ENCODE results near the gene CHST11. TPM values are rescaled to one million over a fixed set of nuclear protein-coding genes. Genes with fewer than 3 reads are reported as not detected.

CHST11 gene
- total RNA-seq, 2 donors from 2014 or later: 2.9 to 4.9 TPM

- Histone ChIP-seq H3K4me3 (no peak overlapping the region), H3K9ac (ENCODE audit: low read depth in 2 of 2, low read length in 2 of 2) (no peak overlapping the region), H3K9me3 (no peaks in the 10 kb centered on the region), H3K27me3 (no peaks in the 10 kb centered on the region), H3K36me3 (no peaks in the 10 kb centered on the region), H3K4me1 (no peaks in the 10 kb centered on the region), H3K27ac (no peak overlapping the region)
- DNase-seq: no peak
- intact Hi-C loops (cut with DNase I): no loop called here
- no peak for TF ChIP-seq CTCF (IDR thresholded peaks at IDR 0.05)
These were observed 325.5 kb downstream of the CHST11 start for GRCh38 chr12:104782296-104782695.

- no peak overlapping the region for H3K9ac ChIP-seq (ENCODE audit: low read depth in 2 of 2, low read length in 2 of 2)
- DNase-seq: no peak
- no peak overlapping the region for H3K27ac ChIP-seq
- TF ChIP-seq CTCF (IDR thresholded peaks at IDR 0.05): no peak
- no peaks in the 10 kb centered on the region for H3K36me3 ChIP-seq
- intact Hi-C loops (cut with DNase I): no loop called here
- H3K4me3 ChIP-seq: no peak overlapping the region
- H3K4me1 ChIP-seq: no peaks in the 10 kb centered on the region
- H3K9me3 ChIP-seq: no peaks in the 10 kb centered on the region
- no peaks in the 10 kb centered on the region for H3K27me3 ChIP-seq
These were observed 327.8 kb downstream of the CHST11 start for GRCh38 chr12:104784592-104784991.

GRCh38 chr12:104785886-104786285 lies 329.1 kb downstream of the CHST11 start:
- no peak overlapping the region for H3K27ac ChIP-seq
- H3K27me3 ChIP-seq: no peaks in the 10 kb centered on the region
- no peak for TF ChIP-seq CTCF (IDR thresholded peaks at IDR 0.05)
- no peaks in the 10 kb centered on the region for H3K36me3 ChIP-seq
- H3K9me3 ChIP-seq: no peaks in the 10 kb centered on the region
- intact Hi-C loops (cut with DNase I): no loop called here
- H3K9ac ChIP-seq (ENCODE audit: low read depth in 2 of 2, low read length in 2 of 2): no peak overlapping the region
- no peak for DNase-seq
- H3K4me3 ChIP-seq: no peak overlapping the region
- no peaks in the 10 kb centered on the region for H3K4me1 ChIP-seq

- DNase-seq: no peak
- Histone ChIP-seq H3K4me1 (no peaks in the 10 kb centered on the region), H3K9me3 (no peaks in the 10 kb centered on the region), H3K4me3 (no peak overlapping the region), H3K27me3 (no peaks in the 10 kb centered on the region), H3K36me3 (no peaks in the 10 kb centered on the region), H3K27ac (no peak overlapping the region), H3K9ac (ENCODE audit: low read depth in 2 of 2, low read length in 2 of 2) (no peak overlapping the region)
- intact Hi-C loops (cut with DNase I): no loop called here
- TF ChIP-seq CTCF (IDR thresholded peaks at IDR 0.05): no peak
These were observed 329.6 kb downstream of the CHST11 start for GRCh38 chr12:104786352-104786751.

- Histone ChIP-seq H3K4me1 (no peaks in the 10 kb centered on the region), H3K9ac (ENCODE audit: low read depth in 2 of 2, low read length in 2 of 2) (no peak overlapping the region)
These were observed 332.1 kb downstream of the CHST11 start for GRCh38 chr12:104788840-104789271.

More at GRCh38 chr12:104788840-104789271, 332.1 kb downstream of the CHST11 start:
- Histone ChIP-seq H3K4me3 (no peak overlapping the region), H3K27ac (no peak overlapping the region), H3K27me3 (no peaks in the 10 kb centered on the region), H3K36me3 (no peaks in the 10 kb centered on the region), H3K9me3 (no peaks in the 10 kb centered on the region)
- DNase-seq: no peak
- intact Hi-C loops (cut with DNase I): no loop called here
- no peak for TF ChIP-seq CTCF (IDR thresholded peaks at IDR 0.05)
